ENCODE data around the gene ADAM22. TPM values are rescaled to one million over a fixed set of nuclear protein-coding genes. Genes with fewer than 3 reads are reported as not detected.

The ADAM22 gene
- total and polyA plus RNA-seq, 10 of the 15 experiments (the other 5 are each of a cell fraction or from before 2014, with no cell fraction given): 1.4 to 24.5 (median 7.6) TPM

GRCh38 chr7:88229302-88229995, 295.4 kb downstream of the ADAM22 start (continued):
- TF ChIP-seq ELK1 (IDR thresholded peaks at IDR 0.05; ENCODE audit: low read depth, low read length): no peak
- no peak for TF ChIP-seq CBX5 (IDR thresholded peaks at IDR 0.05; ENCODE audit: low read depth)

GRCh38 chr7:88230646-88231045, 296.6 kb downstream of the ADAM22 start:
- Histone ChIP-seq H4K20me1 (ENCODE audit: control insufficient read depth, insufficient read depth) (no peaks in the 10 kb centered on the region), H3K9me3 (replicated peaks; ENCODE audit: control insufficient read depth, insufficient read depth, low read length) (no peaks in the 10 kb centered on the region; the same call in 2 of the 3 replicates), H3K4me2 (ENCODE audit: control insufficient read depth, insufficient read depth) (no peak overlapping the region), H2AFZ (ENCODE audit: control insufficient read depth, low read depth, low read length) (no peak overlapping the region), H3K27ac (ENCODE audit: control insufficient read depth, insufficient read depth) (no peak overlapping the region), H3K27me3 (replicated peaks in 1 of 2; ENCODE audit: control insufficient read depth in 2 of 2, insufficient read depth in 2 of 2, low read length in 1 of 2) (no peaks in the 10 kb centered on the region), H3K36me3 (ENCODE audit: control insufficient read depth in 2 of 2, insufficient read depth in 2 of 2, low read length in 1 of 2) (no peaks in the 10 kb centered on the region), H3K9ac (ENCODE audit: control insufficient read depth, insufficient read depth, low read length) (no peak overlapping the region), H3K79me2 (ENCODE audit: control insufficient read depth, insufficient read depth, low read length) (no peaks in the 10 kb centered on the region), H3K4me3 (no peak overlapping the region), H3K4me1 (ENCODE audit: control insufficient read depth, insufficient read depth, low read length) (no peaks in the 10 kb centered on the region)
- DNase-seq (ENCODE audit: low read depth, low spot score): no peak
- no peak for TF ChIP-seq EZH2 (IDR thresholded peaks at IDR 0.05; ENCODE audit: borderline replicate concordance, control insufficient read depth, low read depth, low read length)
- TF ChIP-seq MEF2A (IDR thresholded peaks at IDR 0.05; ENCODE audit: insufficient read depth, low read depth, low read length): no peak
- TF ChIP-seq, protein P1, sequence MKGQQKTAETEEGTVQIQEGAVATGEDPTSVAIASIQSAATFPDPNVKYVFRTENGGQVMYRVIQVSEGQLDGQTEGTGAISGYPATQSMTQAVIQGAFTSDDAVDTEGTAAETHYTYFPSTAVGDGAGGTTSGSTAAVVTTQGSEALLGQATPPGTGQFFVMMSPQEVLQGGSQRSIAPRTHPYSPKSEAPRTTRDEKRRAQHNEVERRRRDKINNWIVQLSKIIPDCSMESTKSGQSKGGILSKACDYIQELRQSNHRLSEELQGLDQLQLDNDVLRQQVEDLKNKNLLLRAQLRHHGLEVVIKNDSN (IDR thresholded peaks at IDR 0.05; ENCODE audit: borderline replicate concordance, extremely low read length, insufficient read depth, low read depth, low read length): no peak
- ChIA-PET POLR2A (no interaction called here), CTCF (no interaction called here), SMC1A (ENCODE audit: uncharacterized antibody, unreplicated experiment) (interaction anchor here (1.4 kb wide), 1 partner anchor 10 kb away, joined by 5 read pairs; no protein-coding TSS in a partner anchor), RAD21 (ENCODE audit: unreplicated experiment) (no interaction called here)
- no peak for FAIRE-seq
- WGBS (ENCODE audit: insufficient coverage, insufficient replicate concordance, low lambda C conversion rate, missing lambda C conversion rate): 25% methylated on average over 5 of the region's 5 CpGs
- BruUV-seq (replicated peaks): no TSS peak
- no peak for ATAC-seq
- intact Hi-C loops (cut with micrococcal nuclease; ENCODE audit: unreplicated experiment): no loop called here
- in situ Hi-C loops (cut with MboI): loop anchor here (25.0 kb wide), 1 partner anchor 607 kb away; no protein-coding TSS in a partner anchor

Measured in GM12878 (cell line).